Measurements from ENCODE around the gene TUSC2. TPM values are rescaled to one million over a fixed set of nuclear protein-coding genes. Genes with fewer than 3 reads are reported as not detected.

TUSC2 gene
- total and polyA plus RNA-seq, 2 of the 13 experiments (the other 11 are each of a cell fraction or from before 2014, with no cell fraction given), result 36.7 to 39.1 TPM

- TF ChIP-seq E2F5 (CRISPR knock-in tag; conservative IDR thresholded peaks at IDR 0.05) (no peak), DRAP1 (CRISPR knock-in tag; IDR thresholded peaks at IDR 0.05) (peak; percentile 97), SUZ12 (IDR thresholded peaks at IDR 0.05; ENCODE audit: low read depth, low read length) (no peak), FUBP1 (CRISPR knock-in tag; IDR thresholded peaks at IDR 0.05; ENCODE audit: borderline replicate concordance) (no peak), ZNF235 (CRISPR knock-in tag; IDR thresholded peaks at IDR 0.05; ENCODE audit: borderline replicate concordance) (no peak), PLRG1 (conservative IDR thresholded peaks at IDR 0.05) (no peak), NR2F2 (IDR thresholded peaks at IDR 0.05; ENCODE audit: borderline replicate concordance, low read depth) (peak; percentile 51; the same call in 1 of the 2 replicates), YY1 (IDR thresholded peaks at IDR 0.05; ENCODE audit: insufficient read depth, insufficient replicate concordance, low read depth, low read length) (peak; percentile 67), SALL1 (CRISPR knock-in tag; IDR thresholded peaks at IDR 0.05) (peak; percentile 64), MTA3 (CRISPR knock-in tag; IDR thresholded peaks at IDR 0.05) (no peak), RBFOX2 (IDR thresholded peaks at IDR 0.05; ENCODE audit: low read depth, low read length) (peak; percentile 92), BCL3 (CRISPR knock-in tag; IDR thresholded peaks at IDR 0.05) (0 out of 2 replicates have a peak, but pooled peaks have one; percentile 49), JUND (CRISPR knock-in tag; IDR thresholded peaks at IDR 0.05) (no peak), E2F1 (CRISPR knock-in tag; IDR thresholded peaks at IDR 0.05) (no peak; the same call in 1 of the 2 replicates), SIN3A (IDR thresholded peaks at IDR 0.05; ENCODE audit: borderline replicate concordance, low read depth, low read length) (peak; percentile 73; the same call in 1 of the 2 replicates), ZIK1 (CRISPR knock-in tag; IDR thresholded peaks at IDR 0.05; ENCODE audit: borderline replicate concordance, low read depth) (no peak), HOMEZ (CRISPR knock-in tag; IDR thresholded peaks at IDR 0.05; ENCODE audit: low read depth) (no peak), ZBTB44 (CRISPR knock-in tag; IDR thresholded peaks at IDR 0.05) (no peak)
These were observed 6.5 kb downstream of the TUSC2 start (continued) for GRCh38 chr3:50321336-50322114.

Measured in HepG2 (cell line).